ENCODE results near the gene PRKCA.

- TF ChIP-seq CTCF (IDR thresholded peaks at IDR 0.05) = no peak
- TF ChIP-seq POLR2A (IDR thresholded peaks at IDR 0.05) = peak; percentile 37
These were observed at the start of gene PRKCA for GRCh38 chr17:66301864-66302741.

All from ovary (tissue), 3 donors.